HTERT RPE-1 (cell line): ENCODE data around the gene SLC19A1.

Experiments used
- in situ Hi-C: fragments of 300-500 bp; cut with MboI; formaldehyde crosslinking; loops from 4 replicates; pipeline ENCODE4 v1.14.3; 2020; ENCODE audit warnings: low sequenced_read_pairs

SLC19A1 gene

GRCh38 chr21:45496968-45497845, 45.0 kb downstream of the SLC19A1 start:
- in situ Hi-C loops = no loop called here

GRCh38 chr21:45496151-45496967, 45.9 kb downstream of the SLC19A1 start:
- in situ Hi-C loops = no loop called here

- in situ Hi-C loops = no loop called here
Observed at GRCh38 chr21:45494851-45495680, 47.2 kb downstream of the SLC19A1 start.

- in situ Hi-C loops = no loop called here
Observed at GRCh38 chr21:45494135-45494850, 47.9 kb downstream of the SLC19A1 start.

- in situ Hi-C loops = no loop called here
Observed at GRCh38 chr21:45493401-45494001, 48.7 kb downstream of the SLC19A1 start.

- in situ Hi-C loops = no loop called here
Observed at GRCh38 chr21:45492765-45493164, 49.5 kb downstream of the SLC19A1 start.

- in situ Hi-C loops = no loop called here
Observed at GRCh38 chr21:45491623-45492022, 50.6 kb downstream of the SLC19A1 start.

- in situ Hi-C loops = no loop called here
Observed at GRCh38 chr21:45491056-45491455, 51.2 kb downstream of the SLC19A1 start.

- in situ Hi-C loops = no loop called here
Observed at GRCh38 chr21:45490049-45490731, 52.0 kb downstream of the SLC19A1 start.

GRCh38 chr21:45489722-45489982, 52.6 kb downstream of the SLC19A1 start:
- in situ Hi-C loops = no loop called here

GRCh38 chr21:45488931-45489721, 53.1 kb downstream of the SLC19A1 start:
- in situ Hi-C loops = no loop called here

- in situ Hi-C loops = no loop called here
Observed at GRCh38 chr21:45487891-45488600, 54.2 kb downstream of the SLC19A1 start.

- in situ Hi-C loops = no loop called here
Observed at GRCh38 chr21:45487161-45487806, 55.0 kb downstream of the SLC19A1 start.

- in situ Hi-C loops = no loop called here
Observed at GRCh38 chr21:45486443-45487160, 55.6 kb downstream of the SLC19A1 start.

GRCh38 chr21:45485686-45486442, 56.4 kb downstream of the SLC19A1 start:
- in situ Hi-C loops = no loop called here

- in situ Hi-C loops = no loop called here
Observed at GRCh38 chr21:45484318-45484717, 57.9 kb downstream of the SLC19A1 start.
